IPS-11a (cell line): Measurements from ENCODE around the gene DNAJC13.

Experiments
- H3K4me3 ChIP-seq: one replicate; pipeline ENCODE4 v1.5.1; 2013; ENCODE audit warnings: low read depth, low read length, control low read depth

Gene DNAJC13

GRCh38 chr3:132457286-132457685 is 40.0 kb downstream of the DNAJC13 start:
- H3K4me3 ChIP-seq: no peak overlapping the region

- H3K4me3 ChIP-seq: no peak overlapping the region
These were observed 42.2 kb downstream of the DNAJC13 start for GRCh38 chr3:132459551-132459950.

- no peak overlapping the region for H3K4me3 ChIP-seq
These were observed 44.2 kb downstream of the DNAJC13 start for GRCh38 chr3:132461544-132461943.

GRCh38 chr3:132464066-132464465 is 46.8 kb downstream of the DNAJC13 start:
- H3K4me3 ChIP-seq: no peak overlapping the region

- H3K4me3 ChIP-seq: no peak overlapping the region
These were observed 52.0 kb downstream of the DNAJC13 start for GRCh38 chr3:132469326-132469725.

- H3K4me3 ChIP-seq: no peak overlapping the region
These were observed 68.8 kb downstream of the DNAJC13 start for GRCh38 chr3:132486099-132486498.

GRCh38 chr3:132488151-132488550 is 70.8 kb downstream of the DNAJC13 start:
- H3K4me3 ChIP-seq: no peak overlapping the region

GRCh38 chr3:132499071-132499470 is 81.8 kb downstream of the DNAJC13 start:
- no peak overlapping the region for H3K4me3 ChIP-seq

- H3K4me3 ChIP-seq: no peak overlapping the region
These were observed 86.3 kb downstream of the DNAJC13 start for GRCh38 chr3:132503559-132503958.

GRCh38 chr3:132504375-132504933 is 87.2 kb downstream of the DNAJC13 start:
- H3K4me3 ChIP-seq: no peak overlapping the region

- no peak overlapping the region for H3K4me3 ChIP-seq
These were observed 90.4 kb downstream of the DNAJC13 start for GRCh38 chr3:132507657-132508056.

- H3K4me3 ChIP-seq: no peak overlapping the region
These were observed 91.8 kb downstream of the DNAJC13 start for GRCh38 chr3:132509096-132509495.

GRCh38 chr3:132509506-132509905 is 92.2 kb downstream of the DNAJC13 start:
- no peak overlapping the region for H3K4me3 ChIP-seq

- H3K4me3 ChIP-seq: no peak overlapping the region
These were observed 95.8 kb downstream of the DNAJC13 start for GRCh38 chr3:132513057-132513456.

- no peak overlapping the region for H3K4me3 ChIP-seq
These were observed 100.0 kb downstream of the DNAJC13 start for GRCh38 chr3:132517311-132517710.

- no peak overlapping the region for H3K4me3 ChIP-seq
These were observed 102.6 kb downstream of the DNAJC13 start for GRCh38 chr3:132519914-132520313.

GRCh38 chr3:132521901-132522300 is 104.6 kb downstream of the DNAJC13 start:
- no peak overlapping the region for H3K4me3 ChIP-seq

- no peak overlapping the region for H3K4me3 ChIP-seq
These were observed 105.1 kb downstream of the DNAJC13 start for GRCh38 chr3:132522353-132522752.

GRCh38 chr3:132530624-132531023 is 113.3 kb downstream of the DNAJC13 start:
- H3K4me3 ChIP-seq: no peak overlapping the region

GRCh38 chr3:132535575-132536441 is 118.5 kb downstream of the DNAJC13 start:
- no peak overlapping the region for H3K4me3 ChIP-seq

GRCh38 chr3:132536442-132537153 is 119.3 kb downstream of the DNAJC13 start:
- no peak overlapping the region for H3K4me3 ChIP-seq

- no peak overlapping the region for H3K4me3 ChIP-seq
These were observed 120.0 kb downstream of the DNAJC13 start for GRCh38 chr3:132537297-132537696.
